Epithelial cell of esophagus (primary cell): ENCODE results near the gene SEC14L6.
A peak's percentile ranks its signal among the peaks of the same experiment; 100 is the strongest.
"Not testable (repeated sequence)": the region's sequence is repeated elsewhere in the genome, so short reads cannot be mapped to it uniquely, and the experiment has no call there.

Experiments used
- DNase-seq: peaks from one replicate; pipeline ENCODE4 v3.0.0; 2010; ENCODE audit warnings: low read depth
- H3K4me3 ChIP-seq: 2 replicates; pipeline ENCODE4 v1.5.1; 2011; ENCODE audit warnings: mild to moderate bottlenecking, low read length, control low read depth
- TF ChIP-seq, protein P1 (sequence below): IDR thresholded peaks from 2 replicates; pipeline ENCODE4 v1.5.1; 2011; ENCODE audit warnings: low read depth, mild to moderate bottlenecking, low read length, control low read depth, inconsistent platforms; ENCODE audit not compliant: insufficient read depth; ENCODE audit errors: missing control alignments

Gene SEC14L6

GRCh38 chr22:30566125-30566524, 19.6 kb upstream of the SEC14L6 start:
- no peak for DNase-seq
- TF ChIP-seq, protein P1, sequence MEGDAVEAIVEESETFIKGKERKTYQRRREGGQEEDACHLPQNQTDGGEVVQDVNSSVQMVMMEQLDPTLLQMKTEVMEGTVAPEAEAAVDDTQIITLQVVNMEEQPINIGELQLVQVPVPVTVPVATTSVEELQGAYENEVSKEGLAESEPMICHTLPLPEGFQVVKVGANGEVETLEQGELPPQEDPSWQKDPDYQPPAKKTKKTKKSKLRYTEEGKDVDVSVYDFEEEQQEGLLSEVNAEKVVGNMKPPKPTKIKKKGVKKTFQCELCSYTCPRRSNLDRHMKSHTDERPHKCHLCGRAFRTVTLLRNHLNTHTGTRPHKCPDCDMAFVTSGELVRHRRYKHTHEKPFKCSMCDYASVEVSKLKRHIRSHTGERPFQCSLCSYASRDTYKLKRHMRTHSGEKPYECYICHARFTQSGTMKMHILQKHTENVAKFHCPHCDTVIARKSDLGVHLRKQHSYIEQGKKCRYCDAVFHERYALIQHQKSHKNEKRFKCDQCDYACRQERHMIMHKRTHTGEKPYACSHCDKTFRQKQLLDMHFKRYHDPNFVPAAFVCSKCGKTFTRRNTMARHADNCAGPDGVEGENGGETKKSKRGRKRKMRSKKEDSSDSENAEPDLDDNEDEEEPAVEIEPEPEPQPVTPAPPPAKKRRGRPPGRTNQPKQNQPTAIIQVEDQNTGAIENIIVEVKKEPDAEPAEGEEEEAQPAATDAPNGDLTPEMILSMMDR, result no peak
- H3K4me3 ChIP-seq, result no peak overlapping the region

- TF ChIP-seq, protein P1, result no peak
These were observed 18.8 kb upstream of the SEC14L6 start for GRCh38 chr22:30565341-30565740.

GRCh38 chr22:30564761-30565119, 18.2 kb upstream of the SEC14L6 start:
- TF ChIP-seq, protein P1, result no peak
- DNase-seq, result no peak

More at GRCh38 chr22:30565341-30565740, 18.8 kb upstream of the SEC14L6 start:
- DNase-seq, result no peak
- H3K4me3 ChIP-seq, result no peak overlapping the region

DNA sequence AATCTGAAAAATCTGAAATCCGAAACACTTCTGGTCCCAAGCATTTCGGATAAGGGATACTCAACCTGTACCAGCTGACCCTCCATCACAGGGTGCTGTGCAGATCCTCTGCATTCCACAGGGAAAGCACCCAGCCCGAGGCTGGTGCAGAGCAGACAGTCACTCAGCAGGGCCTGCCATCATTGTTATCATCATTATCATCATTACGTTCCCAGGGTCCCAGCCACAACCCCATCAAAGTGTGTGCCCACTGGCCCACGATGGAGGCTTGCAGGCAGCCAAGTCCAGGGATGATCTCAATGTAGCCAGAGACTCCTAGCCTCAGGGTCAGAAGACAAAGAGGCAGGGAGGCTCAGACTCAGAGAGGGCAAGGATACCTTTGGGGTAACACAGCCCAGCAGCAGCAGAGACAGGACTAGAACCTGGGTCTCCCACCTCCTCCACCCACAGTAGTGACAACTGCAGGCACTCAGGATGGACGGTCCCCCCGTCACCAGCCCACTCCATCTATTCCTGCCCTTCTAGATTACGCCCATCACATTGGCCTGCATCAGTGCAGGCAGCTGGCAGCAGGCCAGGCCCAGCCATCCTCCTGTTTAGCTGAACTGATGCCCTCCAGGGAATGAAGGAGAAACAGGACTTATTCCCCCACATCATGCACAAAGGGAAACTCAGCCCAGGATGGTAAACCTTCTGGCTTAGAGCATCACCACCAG, 17.7 kb upstream of the SEC14L6 start:
- TF ChIP-seq, protein P1, result no peak
- H3K4me3 ChIP-seq, result no peak overlapping the region
- no peak for DNase-seq

More at GRCh38 chr22:30564761-30565119, 18.2 kb upstream of the SEC14L6 start:
- no peak overlapping the region for H3K4me3 ChIP-seq

- H3K4me3 ChIP-seq, result no peak overlapping the region
- peak; percentile 38 for DNase-seq
- TF ChIP-seq, protein P1, result no peak
These were observed 15.8 kb upstream of the SEC14L6 start for GRCh38 chr22:30562366-30562765.

DNA sequence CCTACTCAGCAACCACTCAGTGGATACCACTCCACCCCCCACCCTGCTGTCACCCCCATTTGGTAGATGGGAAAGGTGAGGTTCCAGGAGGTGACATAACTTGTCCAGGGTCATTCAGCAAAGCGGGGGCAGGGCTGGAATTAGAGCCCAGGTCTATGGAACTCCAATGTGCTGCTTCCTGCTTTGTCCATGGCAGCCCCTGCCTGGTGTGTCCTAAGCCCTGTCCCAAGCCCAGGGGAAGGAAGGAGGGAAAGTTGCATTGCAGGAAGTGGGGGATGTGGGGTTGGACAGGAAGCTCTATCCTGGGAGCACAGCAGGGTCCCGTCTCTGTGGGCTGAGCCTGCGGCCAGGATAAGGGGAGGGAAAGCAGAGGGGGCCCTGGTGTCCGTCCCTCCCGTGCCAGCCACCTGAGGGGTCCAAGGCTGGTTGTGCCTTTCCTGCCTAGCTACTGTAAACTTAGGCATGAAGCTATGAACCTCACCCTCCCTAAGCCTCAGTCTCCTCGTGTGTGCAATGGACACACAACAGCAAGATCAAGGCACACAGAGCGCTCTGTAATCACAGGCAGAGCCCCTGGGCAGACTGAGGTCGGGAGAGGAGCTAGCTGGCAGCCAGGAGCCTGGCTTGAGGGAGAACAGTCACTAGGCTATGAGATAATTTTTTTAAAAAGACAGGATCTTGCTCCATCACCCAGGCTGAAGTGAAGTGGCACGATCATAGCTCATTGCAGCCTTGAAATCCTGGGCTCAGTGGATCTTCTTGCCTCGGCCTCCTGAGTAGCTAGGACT, 15.1 kb upstream of the SEC14L6 start:
- TF ChIP-seq, protein P1, result no peak
- no peak overlapping the region for H3K4me3 ChIP-seq
- no peak for DNase-seq

GRCh38 chr22:30560643-30561202, 14.2 kb upstream of the SEC14L6 start:
- H3K4me3 ChIP-seq, DNase-seq: not testable (repeated sequence)
